HCT116 (cell line): ENCODE measurements around the gene SIL1. TPM values are rescaled to one million over a fixed set of nuclear protein-coding genes. Genes with fewer than 3 reads are reported as not detected.

Experiments
- ATAC-seq: fragments of 200-7000 bp; cut with Tn5 transposase; 2 replicates; pipeline ENCODE4 v1.9.1; 2020; ENCODE audit warnings: mild to moderate bottlenecking, moderate library complexity
- BruUV-seq: library from RNA; stranded (reverse); fragments of 400-500 nt; replicated peaks from 2 replicates; lab custom pipeline; 2021; lab: Mats Ljungman, UMichigan
- CTCF ChIA-PET: fragments of 300-600 bp; sonication (Branson Sonifier 250); formaldehyde crosslinking; loops from one replicate; lab custom pipeline; 2021; ENCODE audit warnings: antibody characterized with exemption; lab: Charles Lee
- POLR2A ChIA-PET: fragments of 300-600, 350-600 bp; sonication (Branson Sonifier 250); formaldehyde crosslinking; loops from one replicate; lab custom pipeline; 2021; ENCODE audit warnings: antibody characterized with exemption; lab: Charles Lee
- RAD21 ChIA-PET, 2 experiments: fragments of 300-600 bp; sonication (Branson Sonifier 250); formaldehyde crosslinking; loops; one replicate each; lab custom pipeline; 2023; ENCODE audit warnings: low total read pairs in 2 of 2; ENCODE audit not compliant: uncharacterized antibody in 2 of 2, unreplicated experiment in 2 of 2, low non-redundant PET in 1 of 2; lab: Charles Lee
- DNase-seq: peaks from one replicate; pipeline ENCODE4 v3.0.0-alpha.2; 2010; ENCODE audit warnings: low read depth, low spot score
- H2AFZ ChIP-seq: fragments of 200-600 bp; shearing (Covaris generic), sonication (generic); 2 replicates; pipeline ENCODE4 v1.6.1; 2017; ENCODE audit warnings: low read depth, mixed run types, mixed read lengths, antibody characterized with exemption, low read length; ENCODE audit not compliant: poor library complexity, severe bottlenecking
- H3K27ac ChIP-seq: 2 replicates; pipeline ENCODE4 v1.5.1; 2012; ENCODE audit warnings: low read depth, low read length
- H3K27me3 ChIP-seq: fragments of 200-600 bp; sonication (generic); 2 replicates; pipeline ENCODE4 v1.6.1; 2016; ENCODE audit warnings: mixed run types, low read length, mixed read lengths; ENCODE audit not compliant: insufficient read depth
- H3K36me3 ChIP-seq, 2 experiments: fragments of 200-500 bp in 1 of 2; fragments of 200-600 bp in 1 of 2; sonication (Bioruptor generic) in 1 of 2; sonication (generic) in 1 of 2; 2 replicates each; pipeline versions ENCODE4 v1.5.1 to v1.6.1; 2014 to 2016; ENCODE audit warnings: low read length in 2 of 2, inconsistent platforms in 1 of 2, mixed read lengths in 1 of 2, mixed run types in 1 of 2; ENCODE audit not compliant: insufficient read depth in 2 of 2, control insufficient read depth in 1 of 2
- H3K4me1 ChIP-seq, 2 experiments: fragments of 200-600 bp in 1 of 2; sonication (generic) in 1 of 2; 2 replicates each; pipeline versions ENCODE4 v1.5.1 to v1.6.1; 2012 to 2017; ENCODE audit warnings: low read length in 2 of 2, inconsistent platforms in 1 of 2, mild to moderate bottlenecking in 1 of 2, mixed read lengths in 1 of 2, mixed run types in 1 of 2, moderate library complexity in 1 of 2; ENCODE audit not compliant: insufficient read depth in 2 of 2, control insufficient read depth in 1 of 2
- H3K4me2 ChIP-seq: fragments of 200-600 bp; sonication (generic); 2 replicates; pipeline ENCODE4 v1.6.1; 2017; ENCODE audit warnings: mixed run types, low read length, mixed read lengths
- H3K4me3 ChIP-seq, 2 experiments: fragments of 200-600 bp in 1 of 2; sonication (generic) in 1 of 2; replicated peaks in 1 of 2; 2 replicates each; pipeline ENCODE4 v1.5.1; 2011 to 2016; ENCODE audit warnings: low read length in 2 of 2, control low read depth in 1 of 2, low read depth in 1 of 2, mild to moderate bottlenecking in 1 of 2, mixed read lengths in 1 of 2, mixed run types in 1 of 2
- H3K79me2 ChIP-seq: fragments of 200-600 bp; sonication (generic); 2 replicates; pipeline ENCODE4 v1.6.1; 2017; ENCODE audit warnings: mild to moderate bottlenecking, mixed run types, low read length, moderate library complexity, mixed read lengths; ENCODE audit not compliant: insufficient read depth
- H3K9ac ChIP-seq: fragments of 200-600 bp; sonication (generic); 2 replicates; pipeline ENCODE4 v1.6.1; 2016; ENCODE audit warnings: low read length, mixed read lengths
- H3K9me2 ChIP-seq: fragments of 200-600 bp; sonication (generic), shearing (Covaris generic); 2 replicates; pipeline ENCODE4 v1.6.1; 2017; ENCODE audit warnings: mixed run types, mild to moderate bottlenecking, moderate library complexity; ENCODE audit not compliant: insufficient read depth
- H3K9me3 ChIP-seq, 2 experiments: fragments of 200-500 bp in 1 of 2; fragments of 200-600 bp in 1 of 2; sonication (Bioruptor generic) in 1 of 2; sonication (generic) in 1 of 2; 2 replicates each; pipeline ENCODE4 v1.6.1; 2014 to 2017; ENCODE audit warnings: low read length in 2 of 2, mixed read lengths in 2 of 2, inconsistent platforms in 1 of 2, low read depth in 1 of 2, mild to moderate bottlenecking in 1 of 2, mixed run types in 1 of 2, moderate library complexity in 1 of 2; ENCODE audit not compliant: control insufficient read depth in 1 of 2, insufficient read depth in 1 of 2
- H4K20me1 ChIP-seq: fragments of 200-600 bp; sonication (generic), shearing (Covaris generic); 2 replicates; pipeline ENCODE4 v1.6.1; 2017; ENCODE audit warnings: mixed run types, mild to moderate bottlenecking, moderate library complexity; ENCODE audit not compliant: insufficient read depth
- EZH2 ChIP-seq: fragments of 200-600 bp; sonication (generic); IDR thresholded peaks from 2 replicates; pipeline ENCODE4 v1.6.1; 2017; ENCODE audit warnings: antibody characterized with exemption, mixed run types
- EZH2phosphoT487 ChIP-seq: fragments of 200-600 bp; IDR thresholded peaks from 2 replicates; pipeline ENCODE4 v1.6.1; 2018; ENCODE audit warnings: antibody characterized with exemption, borderline replicate concordance
- FOSL1 ChIP-seq: IDR thresholded peaks from 2 replicates; pipeline ENCODE4 v1.6.1; 2012; ENCODE audit warnings: low read depth
- JUND ChIP-seq: IDR thresholded peaks from 2 replicates; pipeline ENCODE4 v1.6.1; 2012
- MAX ChIP-seq: IDR thresholded peaks from 2 replicates; pipeline ENCODE4 v1.6.1; 2012
- REST ChIP-seq: IDR thresholded peaks from 2 replicates; pipeline ENCODE4 v1.6.1; 2012; ENCODE audit warnings: low read depth
- SP1 ChIP-seq: IDR thresholded peaks from 2 replicates; pipeline ENCODE4 v1.6.1; 2012; ENCODE audit warnings: low read depth
- TCF7L2 ChIP-seq: IDR thresholded peaks from 2 replicates; pipeline ENCODE4 v1.7.0; 2011; ENCODE audit warnings: borderline replicate concordance, inconsistent platforms; ENCODE audit not compliant: insufficient read depth, insufficient read length; ENCODE audit errors: extremely low read depth
- ZBTB33 ChIP-seq: IDR thresholded peaks from 2 replicates; pipeline ENCODE4 v1.6.1; 2011; ENCODE audit warnings: mild to moderate bottlenecking, low read length, moderate library complexity; ENCODE audit not compliant: insufficient replicate concordance; ENCODE audit errors: extremely low read depth
- intact Hi-C: fragments of 100-400 bp; cut with micrococcal nuclease; formaldehyde crosslinking; loops from 2 replicates; pipeline ENCODE4 v1.10.0; 2022
- total RNA-seq: library from RNA; stranded (reverse); gene quantifications from one replicate; pipeline ENCODE4 v1.2.1, GENCODE V29; 2021; ENCODE audit not compliant: unreplicated experiment

Gene SIL1
- total RNA-seq, 1 experiment from 2014 or later = 34.0 TPM

- H3K4me1 ChIP-seq = no peaks in the 10 kb centered on the region
- no peak overlapping the region for H3K4me3 ChIP-seq
- no peak overlapping the region for H3K9ac ChIP-seq
- TF ChIP-seq ZBTB33 (no peak), FOSL1 (no peak), JUND (no peak), TCF7L2 (no peak), MAX (no peak), EZH2 (no peak)
- no peaks in the 10 kb centered on the region for H3K36me3 ChIP-seq
- ChIA-PET CTCF (no interaction called here), RAD21 (no interaction called here), POLR2A (no interaction called here)
- H3K9me2 ChIP-seq = no peaks in the 10 kb centered on the region
- no peak overlapping the region for H2AFZ ChIP-seq
- no peak overlapping the region for H3K4me2 ChIP-seq
- BruUV-seq = no TSS peak
- no peaks in the 10 kb centered on the region for H3K27me3 ChIP-seq
- no peak overlapping the region for H3K27ac ChIP-seq
- no peaks in the 10 kb centered on the region for H4K20me1 ChIP-seq
- no peak for ATAC-seq
- intact Hi-C loops = no loop called here
- DNase-seq = no peak
- no peaks in the 10 kb centered on the region for H3K9me3 ChIP-seq
- H3K79me2 ChIP-seq = no peaks in the 10 kb centered on the region
Measured at GRCh38 chr5:139212906-139213305, 14.7 kb upstream of the SIL1 start.

- no peak overlapping the region for H3K27ac ChIP-seq
- BruUV-seq = no TSS peak
- no peaks in the 10 kb centered on the region for H3K9me2 ChIP-seq
- no peaks in the 10 kb centered on the region for H3K4me1 ChIP-seq
- no peak overlapping the region for H3K4me2 ChIP-seq
- no peak overlapping the region for H3K4me3 ChIP-seq
- POLR2A ChIA-PET = no interaction called here
- H3K9ac ChIP-seq = no peak overlapping the region
- H2AFZ ChIP-seq = no peak overlapping the region
- no peaks in the 10 kb centered on the region for H3K36me3 ChIP-seq
- DNase-seq = no peak
- intact Hi-C loops = no loop called here
- ATAC-seq = no peak
- TF ChIP-seq EZH2phosphoT487 (no peak), SP1 (no peak), REST (no peak), ZBTB33 (no peak)
- no peaks in the 10 kb centered on the region for H3K9me3 ChIP-seq
- H4K20me1 ChIP-seq = no peaks in the 10 kb centered on the region
- no peaks in the 10 kb centered on the region for H3K27me3 ChIP-seq
- H3K79me2 ChIP-seq = no peaks in the 10 kb centered on the region
- CTCF ChIA-PET = no interaction called here
- RAD21 ChIA-PET = no interaction called here
Measured at GRCh38 chr5:139212486-139212885, 14.3 kb upstream of the SIL1 start.
